ENCODE data around the gene POLR1E. TPM values are rescaled to one million over a fixed set of nuclear protein-coding genes. Genes with fewer than 3 reads are reported as not detected.

The POLR1E gene
- total RNA-seq, 1 experiment from 2014 or later: 45.8 TPM

DNA sequence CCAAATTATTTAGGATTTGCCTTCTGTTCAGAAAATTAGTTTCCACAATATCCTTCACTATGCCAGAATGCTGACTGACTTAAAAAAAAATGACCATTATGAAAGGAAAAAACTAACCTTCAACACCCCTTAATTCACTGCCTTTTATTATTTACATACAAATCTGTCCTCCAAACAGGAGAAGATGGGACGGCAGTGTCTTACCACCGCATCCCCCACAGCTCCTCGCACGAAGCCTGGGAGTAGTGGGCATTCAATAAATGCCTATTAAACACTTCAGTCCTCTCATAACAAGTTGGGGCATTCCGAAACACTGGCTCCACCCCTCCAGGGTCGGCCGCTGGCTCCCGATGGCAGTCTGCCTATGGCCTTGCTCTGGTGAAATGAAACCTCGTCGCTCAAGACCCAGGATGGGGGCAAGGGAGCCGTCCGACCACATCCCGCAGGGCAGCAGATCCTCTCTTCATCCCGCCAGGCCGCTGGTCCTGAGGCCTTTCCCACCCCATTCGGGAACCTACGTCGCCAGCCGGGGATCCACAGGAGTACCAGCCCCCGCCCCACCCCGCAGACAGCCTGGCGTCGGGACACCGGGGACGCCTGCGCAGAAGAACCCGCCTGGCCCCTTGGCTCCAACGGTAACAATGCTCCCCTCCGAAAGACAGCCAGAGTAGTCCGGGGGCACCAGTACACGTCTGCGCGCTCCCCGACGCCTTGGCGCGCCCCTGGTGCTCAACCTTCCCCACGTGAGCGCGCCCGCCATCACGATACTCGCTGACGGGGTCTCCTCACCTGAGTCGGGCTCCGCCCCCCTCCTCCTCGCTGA, 21.1 kb upstream of the POLR1E start:
- peaks cover 5% of the 10 kb centered on the region for H3K79me1 ChIP-seq (ENCODE audit: insufficient read depth, low read depth, low read length, poor library complexity, severe bottlenecking)
- no peak overlapping the region for H3T11ph ChIP-seq (ENCODE audit: low read length)
- H4K91ac ChIP-seq (ENCODE audit: insufficient read length, low read depth, low read length): no peak overlapping the region
- no peaks in the 10 kb centered on the region for H4K20me1 ChIP-seq (ENCODE audit: control insufficient read depth, insufficient read depth, insufficient read length)
- no peak overlapping the region for H2BK12ac ChIP-seq (ENCODE audit: insufficient read length, low read depth, low read length)
- peak overlapping the region; percentile 67 for H3K18ac ChIP-seq (ENCODE audit: insufficient read length, low read depth, low read length)
- H3K23me2 ChIP-seq (ENCODE audit: insufficient read length, low read depth, low read length, poor library complexity, severe bottlenecking): peaks cover 17% of the 10 kb centered on the region
- no peak overlapping the region for H4K5ac ChIP-seq (ENCODE audit: insufficient read length, low read depth, low read length)
- peak overlapping the region; percentile 85 for H3K4me2 ChIP-seq (ENCODE audit: insufficient read depth, insufficient read length, low read length)
- no peaks in the 10 kb centered on the region for H3K27me3 Mint-ChIP-seq (ENCODE audit: low read depth)
- no peaks in the 10 kb centered on the region for H3K27me3 ChIP-seq (ENCODE audit: insufficient read depth, low read length)
- no peak overlapping the region for H2BK15ac ChIP-seq (ENCODE audit: low read depth, low read length)
- no peak for DNase-seq
- no peak overlapping the region for H2AFZ ChIP-seq (ENCODE audit: low read length)
- H2BK20ac ChIP-seq (ENCODE audit: low read depth, low read length, poor library complexity, severe bottlenecking): no peak overlapping the region
- no peaks in the 10 kb centered on the region for H3K9me3 ChIP-seq (ENCODE audit: control insufficient read depth, low read depth, low read length)
- peaks cover 2% of the 10 kb centered on the region; the same call in 1 of the 2 replicates for H3K4me1 ChIP-seq (ENCODE audit: insufficient read depth, low read length)
- no peak overlapping the region for H3K4ac ChIP-seq (ENCODE audit: low read depth, low read length)
- H3K79me2 ChIP-seq (ENCODE audit: insufficient read depth, low read length): peaks cover 26% of the 10 kb centered on the region; the same call in 1 of the 2 replicates
- no peak overlapping the region for H2BK120ac ChIP-seq (ENCODE audit: low read depth, low read length, poor library complexity, severe bottlenecking)
- H3K4me3 Mint-ChIP-seq: peak overlapping the region; percentile 95 to 99
- no peak overlapping the region for H2BK5ac ChIP-seq (ENCODE audit: insufficient read length, low read length)
- no peak overlapping the region for H2AK5ac ChIP-seq (ENCODE audit: insufficient read length, low read length)
- WGBS (ENCODE audit: extremely low coverage, insufficient read length, low lambda C conversion rate): no CpG with 5 or more reads among the region's 47 CpGs
- no peak for TF ChIP-seq CTCF (conservative IDR thresholded peaks at IDR 0.05)
- H3K56ac ChIP-seq (ENCODE audit: insufficient read length, low read depth, low read length): peak overlapping the region; percentile 7
- peak overlapping the region; percentile 73 for H3K9ac ChIP-seq (ENCODE audit: extremely low read depth, insufficient read length, low read length)
- H3K23ac ChIP-seq (ENCODE audit: insufficient read length, low read depth, low read length): no peak overlapping the region
- peaks cover 24 to 28% of the 10 kb centered on the region in 2 experiments for H3K4me1 Mint-ChIP-seq
- peaks cover 13 to 24% (median 15%) of the 10 kb centered on the region in 3 experiments; a peak in 5 of 7 replicates for H3K36me3 Mint-ChIP-seq (ENCODE audit: insufficient read depth in 1 of 3, low read depth in 3 of 3)
- no peak overlapping the region for H4K8ac ChIP-seq (replicated peaks; ENCODE audit: insufficient read length, low read depth, low read length)
- H3K14ac ChIP-seq (ENCODE audit: insufficient read depth, low read length): peak overlapping the region; percentile 95
- H3K27ac ChIP-seq (ENCODE audit: insufficient read length, low read depth, low read length): peak overlapping the region; percentile 44
- no peaks in the 10 kb centered on the region; a peak in 1 of 5 replicates for H3K9me3 Mint-ChIP-seq
- H3K27ac Mint-ChIP-seq: peak overlapping the region; percentile 99
